K562 (cell line): ENCODE measurements around the gene FGF22. TPM values are rescaled to one million over a fixed set of nuclear protein-coding genes. Genes with fewer than 3 reads are reported as not detected.

Experiments
- ATAC-seq: fragments of 200-7000 bp; cut with Tn5 transposase; 3 replicates; pipeline ENCODE4 v1.9.1; 2020; ENCODE audit warnings: moderate library complexity
- BruUV-seq: library from RNA; stranded (reverse); fragments of 400-500 nt; replicated peaks from 2 replicates; lab custom pipeline; 2021; lab: Mats Ljungman, UMichigan
- CTCF ChIA-PET: fragments of 300-600 bp; formaldehyde crosslinking; extraction: SDS; loops from one replicate; lab custom pipeline; 2021; ENCODE audit warnings: low intra/inter-chr PET ratio; lab: Yijun Ruan, JAX
- POLR2A ChIA-PET: fragments of 300-600, 350-650 bp; sonication (Branson Sonifier 250); formaldehyde crosslinking; extraction: SDS; loops from one replicate; lab custom pipeline; 2021; ENCODE audit warnings: antibody characterized with exemption, inconsistent platforms; lab: Yijun Ruan, JAX
- DNase-seq, 4 experiments: peaks; one replicate each; pipeline versions ENCODE4 v3.0.0 to v3.0.0-alpha.2; 2011 to 2018; ENCODE audit warnings: low spot score in 3 of 4, mixed read lengths in 3 of 4; ENCODE audit errors: extremely low read depth in 1 of 4
- FAIRE-seq: peaks from 2 replicates; lab custom pipeline; 2011; peaks lifted over from hg19 to GRCh38; lab: Jason Lieb, UNC
- H2AFZ ChIP-seq: 2 replicates; pipeline ENCODE4 v1.6.0; 2011; ENCODE audit warnings: low read depth, low read length, control low read depth, inconsistent platforms
- H3K27ac ChIP-seq: fragments of 200-600 bp; 3 replicates; pipeline ENCODE4 v1.8.0; 2011; ENCODE audit warnings: low read depth, mild to moderate bottlenecking, control low read depth, inconsistent platforms, low read length, moderate library complexity, mixed read lengths; ENCODE audit errors: extremely low read depth
- H3K27me3 ChIP-seq, 2 experiments: fragments of 300-600 bp in 1 of 2; 2 replicates in 1 of 2; 3 replicates in 1 of 2; pipeline versions ENCODE4 v1.6.0 to v1.8.0; 2011; ENCODE audit warnings: inconsistent platforms in 2 of 2, low read length in 2 of 2, mild to moderate bottlenecking in 1 of 2, mixed read lengths in 1 of 2, moderate library complexity in 1 of 2; ENCODE audit not compliant: control insufficient read depth in 2 of 2, insufficient read depth in 2 of 2
- H3K36me3 ChIP-seq: fragments of 300-600 bp; 3 replicates; pipeline ENCODE4 v1.8.0; 2011; ENCODE audit warnings: mild to moderate bottlenecking, low read length, inconsistent platforms; ENCODE audit not compliant: control insufficient read depth, insufficient read depth
- H3K4me1 ChIP-seq, 2 experiments: fragments of 200-600 bp in 1 of 2; replicated peaks in 1 of 2; 2 replicates in 1 of 2; 3 replicates in 1 of 2; pipeline versions ENCODE4 v1.5.1 to v1.8.0; 2011; ENCODE audit warnings: inconsistent platforms in 2 of 2, low read length in 2 of 2, mild to moderate bottlenecking in 1 of 2, mixed read lengths in 1 of 2, moderate library complexity in 1 of 2; ENCODE audit not compliant: control insufficient read depth in 2 of 2, insufficient read depth in 2 of 2
- H3K4me2 ChIP-seq: 2 replicates; pipeline ENCODE4 v1.6.1; 2011; ENCODE audit warnings: low read length, control low read depth, inconsistent platforms, mixed read lengths; ENCODE audit not compliant: insufficient read depth
- H3K4me3 ChIP-seq: fragments of 200-600 bp; sonication (generic), shearing (Covaris generic); 2 replicates; pipeline ENCODE4 v1.5.1; 2016; ENCODE audit warnings: control low read depth, inconsistent platforms
- H3K79me2 ChIP-seq: fragments of 200-600 bp; 3 replicates; pipeline ENCODE4 v1.8.0; 2011; ENCODE audit warnings: low read length, inconsistent platforms; ENCODE audit not compliant: control insufficient read depth, insufficient read depth
- H3K9ac ChIP-seq, 2 experiments: 2 replicates each; pipeline versions ENCODE4 v1.6.0 to v1.6.1; 2011; ENCODE audit warnings: low read depth in 2 of 2, low read length in 2 of 2, control low read depth in 1 of 2, inconsistent platforms in 1 of 2, mild to moderate bottlenecking in 1 of 2, mixed read lengths in 1 of 2; ENCODE audit not compliant: insufficient read depth in 1 of 2
- H3K9me1 ChIP-seq: one replicate; pipeline ENCODE4 v1.6.0; 2011; ENCODE audit warnings: inconsistent platforms, mild to moderate bottlenecking, low read length, moderate library complexity; ENCODE audit not compliant: control insufficient read depth, insufficient read depth
- H3K9me3 ChIP-seq: replicated peaks from 2 replicates; pipeline ENCODE4 v1.5.1; 2011; ENCODE audit warnings: low read depth, low read length, inconsistent platforms; ENCODE audit not compliant: control insufficient read depth, insufficient read depth
- H4K20me1 ChIP-seq: replicated peaks from 2 replicates; pipeline ENCODE4 v1.6.1; 2011; ENCODE audit warnings: low read length, inconsistent platforms, mixed read lengths; ENCODE audit not compliant: control insufficient read depth, insufficient read depth
- POLR2G ChIP-seq: fragments of 200-400 bp; formaldehyde crosslinking; IDR thresholded peaks from 2 replicates; pipeline ENCODE4 v1.6.1; 2017; ENCODE audit warnings: low read depth, mild to moderate bottlenecking, antibody characterized with exemption, low read length, moderate library complexity
- WGBS: fragments of 100-300 bp; shearing (Covaris generic); methylation state at CpG from one replicate; pipeline ENCODE4 v1.1.6; 2016; ENCODE audit warnings: low coverage, mixed read lengths; ENCODE audit not compliant: insufficient coverage; ENCODE audit errors: missing lambda C conversion rate; 5-methylcytosine and 5-hydroxymethylcytosine counted together
- in situ Hi-C: fragments of 300-500 bp; cut with MboI; formaldehyde crosslinking; loops from 4 replicates; pipeline ENCODE4 v1.15.0; 2018; ENCODE audit warnings: inconsistent platforms, mixed read lengths
- intact Hi-C: fragments of 100-400 bp; cut with micrococcal nuclease; formaldehyde crosslinking; loops from 2 replicates; pipeline ENCODE4 v1.14.2; 2022
- polyA plus RNA-seq, 8 experiments: library from polyadenylated mRNA; depleted of rRNA in 4 of 8; stranded (reverse) in 5 of 8; unstranded in 3 of 8; fragments of >200 nt; fragmentation: Nextera tagmentation in 2 of 8; fragmentation: Illumina TruSeq in 1 of 8; extraction: Ambion mirVana in 2 of 8; extraction: Trizol in 1 of 8; gene quantifications; 2 replicates each; pipeline versions ENCODE4 v1.2.1 to v1.2.3, GENCODE V29; 2011 to 2014; ENCODE audit warnings: inconsistent platforms in 1 of 8, missing spikeins in 1 of 8
- total RNA-seq, 7 experiments: library from RNA; depleted of rRNA in 6 of 7; stranded (reverse); fragments of >200 nt in 6 of 7; fragmentation: Illumina TruSeq in 2 of 7; extraction: Trizol in 2 of 7; gene quantifications; 2 replicates each; pipeline versions ENCODE4 v1.2.1 to v1.2.3, GENCODE V29; 2011 to 2021; ENCODE audit warnings: low replicate concordance in 1 of 7
- TF ChIP-seq, protein P1 (sequence below): fragments of 450-650 bp; IDR thresholded peaks from 2 replicates; pipeline ENCODE4 v1.6.1; 2017; ENCODE audit warnings: antibody characterized with exemption, mild to moderate bottlenecking

Gene FGF22
- total and polyA plus RNA-seq, 9 of the 15 experiments (the other 6 are each of a cell fraction or from before 2014, with no cell fraction given) = 0.14 to 2.2 (median 0.86) TPM; not detected in 4

DNA sequence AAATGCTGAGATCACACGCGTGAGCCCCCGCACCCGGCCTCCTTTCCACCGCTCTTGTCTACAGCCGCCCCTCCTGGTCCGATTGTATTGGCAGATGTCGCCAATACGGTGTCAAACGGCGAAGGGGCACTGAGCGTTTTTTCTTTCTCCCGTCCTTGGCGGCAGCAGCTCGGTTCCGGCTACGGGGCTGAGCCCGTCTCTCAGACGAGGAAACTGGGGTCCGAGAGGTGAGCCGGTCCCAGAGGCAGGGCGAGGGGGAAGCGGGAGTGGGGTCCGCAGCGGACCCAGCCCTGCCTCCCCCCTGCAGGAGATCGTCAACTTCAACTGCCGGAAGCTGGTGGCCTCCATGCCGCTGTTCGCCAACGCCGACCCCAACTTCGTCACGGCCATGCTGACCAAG is 26.7 kb upstream of the FGF22 start:
- no TSS peak for BruUV-seq
- no peak overlapping the region for H2AFZ ChIP-seq
- peaks cover 17 to 51% of the 10 kb centered on the region in 2 experiments for H3K4me1 ChIP-seq
- TF ChIP-seq POLR2G = peak; percentile 26; the same call in 1 of the 2 replicates
- TF ChIP-seq, protein P1, sequence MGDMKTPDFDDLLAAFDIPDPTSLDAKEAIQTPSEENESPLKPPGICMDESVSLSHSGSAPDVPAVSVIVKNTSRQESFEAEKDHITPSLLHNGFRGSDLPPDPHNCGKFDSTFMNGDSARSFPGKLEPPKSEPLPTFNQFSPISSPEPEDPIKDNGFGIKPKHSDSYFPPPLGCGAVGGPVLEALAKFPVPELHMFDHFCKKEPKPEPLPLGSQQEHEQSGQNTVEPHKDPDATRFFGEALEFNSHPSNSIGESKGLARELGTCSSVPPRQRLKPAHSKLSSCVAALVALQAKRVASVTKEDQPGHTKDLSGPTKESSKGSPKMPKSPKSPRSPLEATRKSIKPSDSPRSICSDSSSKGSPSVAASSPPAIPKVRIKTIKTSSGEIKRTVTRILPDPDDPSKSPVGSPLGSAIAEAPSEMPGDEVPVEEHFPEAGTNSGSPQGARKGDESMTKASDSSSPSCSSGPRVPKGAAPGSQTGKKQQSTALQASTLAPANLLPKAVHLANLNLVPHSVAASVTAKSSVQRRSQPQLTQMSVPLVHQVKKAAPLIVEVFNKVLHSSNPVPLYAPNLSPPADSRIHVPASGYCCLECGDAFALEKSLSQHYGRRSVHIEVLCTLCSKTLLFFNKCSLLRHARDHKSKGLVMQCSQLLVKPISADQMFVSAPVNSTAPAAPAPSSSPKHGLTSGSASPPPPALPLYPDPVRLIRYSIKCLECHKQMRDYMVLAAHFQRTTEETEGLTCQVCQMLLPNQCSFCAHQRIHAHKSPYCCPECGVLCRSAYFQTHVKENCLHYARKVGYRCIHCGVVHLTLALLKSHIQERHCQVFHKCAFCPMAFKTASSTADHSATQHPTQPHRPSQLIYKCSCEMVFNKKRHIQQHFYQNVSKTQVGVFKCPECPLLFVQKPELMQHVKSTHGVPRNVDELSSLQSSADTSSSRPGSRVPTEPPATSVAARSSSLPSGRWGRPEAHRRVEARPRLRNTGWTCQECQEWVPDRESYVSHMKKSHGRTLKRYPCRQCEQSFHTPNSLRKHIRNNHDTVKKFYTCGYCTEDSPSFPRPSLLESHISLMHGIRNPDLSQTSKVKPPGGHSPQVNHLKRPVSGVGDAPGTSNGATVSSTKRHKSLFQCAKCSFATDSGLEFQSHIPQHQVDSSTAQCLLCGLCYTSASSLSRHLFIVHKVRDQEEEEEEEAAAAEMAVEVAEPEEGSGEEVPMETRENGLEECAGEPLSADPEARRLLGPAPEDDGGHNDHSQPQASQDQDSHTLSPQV = no peak
- peaks cover 38% of the 10 kb centered on the region; the same call in 2 of the 3 replicates for H3K36me3 ChIP-seq
- H3K27me3 ChIP-seq = no peaks in the 10 kb centered on the region
- DNase-seq = no peak
- no peak overlapping the region for H3K4me2 ChIP-seq
- ChIA-PET POLR2A (interaction anchor here (0.6 to 1.1 kb wide), 2 partner anchors 19 to 80 kb away, joined by 3 read pairs; no protein-coding TSS in a partner anchor), CTCF (no interaction called here)
- ATAC-seq = no peak
- H3K9me1 ChIP-seq = no peaks in the 10 kb centered on the region
- no peak overlapping the region for H3K27ac ChIP-seq
- H3K79me2 ChIP-seq = no peaks in the 10 kb centered on the region
- no peak for FAIRE-seq
- intact Hi-C loops = no loop called here
- H3K9me3 ChIP-seq = no peaks in the 10 kb centered on the region
- no peaks in the 10 kb centered on the region for H4K20me1 ChIP-seq
- in situ Hi-C loops = no loop called here
- WGBS = 93% methylated on average over 21 of the region's 33 CpGs
- no peak overlapping the region for H3K9ac ChIP-seq
- H3K4me3 ChIP-seq = no peak overlapping the region
